ENCODE data around the gene CYP2S1.
A peak's percentile ranks its signal among the peaks of the same experiment; 100 is the strongest.
"Not testable (repeated sequence)": the region's sequence is repeated elsewhere in the genome, so short reads cannot be mapped to it uniquely, and the experiment has no call there.

CYP2S1 gene, protein sequence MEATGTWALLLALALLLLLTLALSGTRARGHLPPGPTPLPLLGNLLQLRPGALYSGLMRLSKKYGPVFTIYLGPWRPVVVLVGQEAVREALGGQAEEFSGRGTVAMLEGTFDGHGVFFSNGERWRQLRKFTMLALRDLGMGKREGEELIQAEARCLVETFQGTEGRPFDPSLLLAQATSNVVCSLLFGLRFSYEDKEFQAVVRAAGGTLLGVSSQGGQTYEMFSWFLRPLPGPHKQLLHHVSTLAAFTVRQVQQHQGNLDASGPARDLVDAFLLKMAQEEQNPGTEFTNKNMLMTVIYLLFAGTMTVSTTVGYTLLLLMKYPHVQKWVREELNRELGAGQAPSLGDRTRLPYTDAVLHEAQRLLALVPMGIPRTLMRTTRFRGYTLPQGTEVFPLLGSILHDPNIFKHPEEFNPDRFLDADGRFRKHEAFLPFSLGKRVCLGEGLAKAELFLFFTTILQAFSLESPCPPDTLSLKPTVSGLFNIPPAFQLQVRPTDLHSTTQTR

DNA sequence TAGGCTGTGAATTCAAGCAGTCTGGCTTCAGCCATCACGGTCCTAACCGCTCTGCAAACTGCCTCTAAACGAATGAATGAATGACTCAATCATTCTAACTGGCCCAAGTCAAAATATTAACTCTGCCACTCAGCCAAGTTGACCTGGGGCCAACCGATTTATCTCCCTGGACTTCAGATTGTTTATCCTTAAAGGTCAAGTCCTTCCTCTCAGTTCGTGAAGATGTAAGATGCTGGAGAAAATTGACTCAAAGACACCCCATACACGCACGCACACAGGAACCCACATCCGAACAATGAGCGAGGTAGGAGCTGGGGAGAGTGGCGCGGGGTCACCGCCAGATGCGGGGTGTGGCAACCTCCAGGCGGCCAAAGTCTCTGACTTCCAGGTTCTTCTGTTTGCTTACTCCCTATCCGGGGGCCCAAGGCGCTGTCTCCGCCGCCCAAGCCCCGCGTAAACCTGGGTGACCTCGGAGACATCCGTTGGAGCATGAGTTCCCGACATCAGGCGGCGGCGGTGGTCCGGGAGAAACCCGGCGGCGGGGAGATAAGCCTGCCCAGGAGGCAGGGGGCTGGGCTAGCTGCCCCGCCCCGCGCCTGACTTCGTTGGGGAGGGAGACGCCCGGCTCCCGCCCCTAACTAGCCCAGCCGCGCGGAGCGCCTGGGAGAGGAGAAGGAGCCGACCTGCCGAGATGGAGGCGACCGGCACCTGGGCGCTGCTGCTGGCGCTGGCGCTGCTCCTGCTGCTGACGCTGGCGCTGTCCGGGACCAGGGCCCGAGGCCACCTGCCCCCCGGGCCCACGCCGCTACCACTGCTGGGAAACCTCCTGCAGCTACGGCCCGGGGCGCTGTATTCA is at the start of gene CYP2S1:
TSS of gene CYP2S1 (plus strand) at position 646 of the 856 bp plus-strand sequence. CDS start at position 692, 46 bp downstream.
- DNase-seq (ENCODE audit: low read depth): peak; percentile 21

DNA sequence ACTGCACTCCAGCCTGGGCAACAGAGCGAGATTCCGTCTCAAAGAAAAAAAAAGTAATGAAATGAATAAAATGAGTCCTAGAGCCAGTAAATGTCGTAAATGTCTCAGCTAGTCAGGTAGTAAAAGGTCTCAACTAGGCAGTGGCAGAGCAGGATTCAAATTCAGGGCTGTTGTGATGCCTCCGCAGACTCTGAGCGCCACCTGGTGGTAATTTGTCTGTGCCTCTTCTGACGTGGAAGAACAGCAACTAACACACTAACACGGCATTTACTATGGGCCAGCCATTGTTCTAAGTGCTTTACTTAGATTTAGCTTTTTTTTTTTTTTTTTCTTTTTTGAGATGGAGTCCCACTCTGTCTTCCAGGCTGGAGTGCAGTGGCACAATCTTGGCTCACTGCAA is 48.6 kb upstream of the CYP2S1 start:
- peak; percentile 78 for DNase-seq (ENCODE audit: low read depth)

DNA sequence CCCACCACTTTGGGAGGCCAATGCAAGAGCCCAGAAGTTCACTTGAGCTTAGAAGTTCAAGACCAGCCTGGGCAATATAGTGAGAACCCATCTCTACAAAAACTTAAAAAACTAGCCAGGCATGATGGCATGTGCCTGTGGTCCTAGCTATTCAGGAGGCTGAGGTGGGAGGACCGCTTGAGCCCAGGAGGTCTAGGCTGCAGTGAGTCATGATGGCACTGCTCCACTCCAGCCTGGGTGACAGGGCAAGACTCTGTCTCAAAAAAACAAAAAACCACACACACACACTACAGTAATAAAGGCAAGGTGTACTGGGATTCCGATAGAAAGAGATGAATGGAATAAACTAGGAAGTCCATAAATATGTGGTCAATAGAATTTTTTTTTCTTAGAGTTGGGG is 43.2 kb upstream of the CYP2S1 start:
- no peak for DNase-seq (ENCODE audit: low read depth)

DNA sequence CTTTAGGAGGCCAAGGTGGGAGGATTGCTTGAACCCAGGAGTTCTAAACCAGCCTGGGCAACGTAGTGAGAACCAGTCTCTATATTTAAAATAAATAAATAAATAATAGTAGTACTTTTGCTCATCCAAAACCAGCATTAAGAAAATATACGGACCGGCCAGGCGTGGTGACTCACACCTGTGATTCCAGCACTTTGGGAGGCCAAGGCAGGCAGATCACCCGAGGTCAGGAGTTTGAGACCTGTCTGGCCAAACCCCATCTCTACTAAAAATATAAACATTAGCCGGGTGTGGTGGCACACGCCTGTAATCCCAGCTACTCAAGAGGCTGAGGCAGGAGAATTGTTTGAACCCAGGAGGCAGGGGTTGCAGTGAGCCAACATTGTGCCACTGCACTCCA is 42.0 kb upstream of the CYP2S1 start:
- not testable (repeated sequence) for DNase-seq (ENCODE audit: low read depth)

DNA sequence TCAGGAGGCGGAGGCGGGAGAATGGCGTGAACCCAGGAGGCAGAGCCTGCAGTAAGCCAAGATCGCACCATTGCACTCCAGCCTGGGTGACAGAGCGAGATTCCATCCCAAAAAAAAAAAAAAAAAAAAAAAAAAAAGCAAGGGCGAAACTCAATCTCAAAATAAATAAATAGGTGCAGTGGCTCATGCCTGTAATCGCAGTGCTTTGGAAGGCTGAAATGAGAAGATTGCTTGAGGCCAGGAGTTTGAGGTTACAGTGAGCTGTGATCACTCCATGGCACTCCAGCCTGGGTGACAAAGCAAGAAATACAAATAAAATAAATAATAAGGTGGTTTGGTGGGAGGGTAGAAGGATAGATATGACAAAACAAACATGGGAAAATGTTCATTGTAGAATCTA is 39.0 kb upstream of the CYP2S1 start:
- DNase-seq (ENCODE audit: low read depth): no peak

DNA sequence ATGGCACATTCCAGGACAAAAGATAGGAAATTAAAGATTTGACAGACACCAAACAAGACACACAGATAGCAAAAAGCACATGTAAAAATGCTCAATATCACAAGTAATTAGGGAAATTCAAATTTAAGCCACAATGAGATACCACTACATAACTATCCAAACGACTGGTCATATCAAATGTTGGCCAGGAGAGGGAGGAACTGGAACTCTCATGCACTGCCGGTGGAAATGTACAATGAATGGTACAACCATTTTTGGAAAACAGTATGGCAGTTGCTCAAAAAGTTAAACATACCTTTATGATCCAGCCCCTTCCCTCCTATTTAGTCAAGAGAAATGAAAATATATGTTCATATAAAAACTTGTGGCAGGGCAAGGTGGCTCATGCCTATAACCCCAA is 36.8 kb upstream of the CYP2S1 start:
- DNase-seq (ENCODE audit: low read depth): peak; percentile 7

DNA sequence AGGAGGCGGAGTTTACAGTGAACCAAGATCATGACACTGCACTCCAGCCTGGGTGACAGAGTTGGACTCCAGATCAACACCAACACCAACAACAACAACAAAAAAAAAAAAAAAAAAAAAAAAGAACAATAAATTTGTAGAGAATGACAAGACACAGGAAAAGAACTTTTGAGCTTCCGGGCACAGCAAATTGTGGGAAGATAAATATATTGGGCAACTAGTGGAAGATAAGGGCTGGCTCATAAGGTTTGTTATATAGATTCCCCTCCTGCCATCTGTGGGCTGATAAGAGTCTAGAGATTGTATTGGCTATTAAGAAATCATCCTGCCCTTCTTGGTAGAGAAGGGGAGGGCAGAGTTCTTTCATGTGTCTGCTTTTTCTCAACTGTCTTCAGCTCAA is 33.1 kb upstream of the CYP2S1 start:
- no peak for DNase-seq (ENCODE audit: low read depth)

DNA sequence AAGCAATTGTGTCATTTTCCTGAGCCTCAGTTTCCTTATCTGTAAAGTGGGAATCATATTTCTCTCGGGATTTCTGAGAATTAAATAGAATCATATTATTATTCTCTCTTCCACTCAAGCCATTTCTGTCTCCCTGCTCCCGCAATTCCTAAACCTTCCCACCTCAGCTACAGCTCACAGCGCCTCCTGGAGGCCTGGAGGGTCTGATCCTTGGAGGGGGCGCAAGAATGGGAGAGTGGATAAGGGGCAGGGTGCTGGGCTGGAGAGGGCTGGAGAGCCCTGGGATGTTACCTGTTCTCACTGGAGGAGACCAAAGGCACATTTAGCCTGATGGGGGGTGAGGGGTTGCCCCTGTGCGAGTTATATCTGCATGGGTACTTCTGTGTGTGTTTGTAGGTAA is 31.1 kb upstream of the CYP2S1 start:
- no peak for DNase-seq (ENCODE audit: low read depth)

DNA sequence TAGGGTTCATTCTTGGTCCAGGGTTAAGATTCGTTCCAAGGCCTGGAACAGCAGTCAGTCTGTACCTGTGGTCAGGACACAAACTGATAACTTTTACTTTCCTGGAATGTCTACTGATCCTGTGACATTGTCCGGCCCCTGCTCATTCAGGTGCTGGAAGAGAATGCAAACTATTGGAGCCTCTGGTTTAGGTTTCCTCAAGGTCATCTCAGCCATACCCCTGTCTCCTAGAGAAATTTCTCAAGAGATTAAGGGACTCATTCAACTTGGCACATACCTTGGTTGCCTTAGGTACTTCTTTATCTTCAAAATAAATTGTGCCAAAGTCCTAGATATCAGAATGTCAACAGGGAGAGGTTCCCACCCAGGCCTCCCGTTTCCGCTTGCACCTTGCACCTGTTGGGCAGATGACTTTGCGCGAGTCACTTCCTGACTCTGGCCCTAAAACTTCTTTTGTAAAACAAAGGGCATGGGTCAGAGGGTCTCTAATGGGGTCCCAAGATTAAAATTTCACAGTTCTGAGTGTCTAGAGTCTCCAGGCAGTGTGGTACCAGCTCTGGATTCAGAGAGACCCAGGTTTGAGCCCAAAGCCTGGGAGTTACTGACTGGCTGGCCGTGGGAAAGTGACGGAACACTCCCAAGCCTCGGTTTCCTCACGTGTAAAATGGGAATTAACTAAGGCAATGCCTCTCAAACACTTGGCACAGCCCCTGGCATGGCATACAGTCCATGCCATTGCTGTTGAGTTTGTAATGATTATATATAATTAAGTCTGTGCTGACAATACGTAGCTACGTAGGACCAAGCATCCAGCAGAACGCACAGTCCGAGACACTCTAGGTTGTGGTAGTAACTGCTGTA is 25.8 kb upstream of the CYP2S1 start:
- no peak for DNase-seq (ENCODE audit: low read depth)

DNA sequence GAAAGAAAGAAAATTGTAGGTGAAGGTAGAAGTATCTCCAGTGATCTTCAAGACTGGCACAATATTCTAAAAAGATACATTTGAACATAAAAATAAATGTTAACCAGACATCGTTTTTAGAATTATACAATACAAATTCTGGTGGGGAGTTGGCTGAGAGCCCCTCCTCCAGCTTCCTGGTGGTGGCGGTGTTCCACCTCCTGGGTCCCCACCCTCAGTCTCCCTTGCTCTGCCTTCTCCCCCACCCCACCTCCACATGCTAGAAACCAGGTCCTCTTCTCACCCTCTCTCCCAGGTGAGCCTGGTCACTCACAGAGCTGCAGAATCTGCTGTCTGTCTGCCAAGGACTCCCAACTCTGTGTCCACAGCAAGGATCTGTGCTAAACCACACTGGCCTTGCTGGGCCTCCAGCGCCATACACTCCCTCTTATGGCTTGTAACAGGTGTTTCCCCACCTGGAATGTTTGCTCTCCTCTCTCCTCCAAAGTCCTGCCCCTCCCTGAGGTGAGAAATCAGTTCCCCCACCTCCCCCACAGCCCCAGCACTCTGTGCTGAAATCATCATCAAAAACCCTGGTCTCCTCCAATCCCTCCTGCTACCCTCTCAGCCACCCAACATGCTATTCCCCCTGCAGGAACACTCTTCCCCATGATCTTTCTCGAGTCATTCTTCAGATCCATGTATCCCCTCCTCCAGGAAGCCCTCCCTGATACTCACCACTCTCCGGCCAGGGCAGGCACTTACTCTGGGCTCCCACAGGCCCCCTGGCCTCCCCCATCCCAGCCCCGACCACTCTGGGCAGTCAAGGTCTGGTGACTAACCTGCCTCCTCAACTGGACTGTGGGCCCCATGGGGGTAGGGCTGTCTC is 20.5 kb upstream of the CYP2S1 start:
- DNase-seq (ENCODE audit: low read depth): no peak

DNA sequence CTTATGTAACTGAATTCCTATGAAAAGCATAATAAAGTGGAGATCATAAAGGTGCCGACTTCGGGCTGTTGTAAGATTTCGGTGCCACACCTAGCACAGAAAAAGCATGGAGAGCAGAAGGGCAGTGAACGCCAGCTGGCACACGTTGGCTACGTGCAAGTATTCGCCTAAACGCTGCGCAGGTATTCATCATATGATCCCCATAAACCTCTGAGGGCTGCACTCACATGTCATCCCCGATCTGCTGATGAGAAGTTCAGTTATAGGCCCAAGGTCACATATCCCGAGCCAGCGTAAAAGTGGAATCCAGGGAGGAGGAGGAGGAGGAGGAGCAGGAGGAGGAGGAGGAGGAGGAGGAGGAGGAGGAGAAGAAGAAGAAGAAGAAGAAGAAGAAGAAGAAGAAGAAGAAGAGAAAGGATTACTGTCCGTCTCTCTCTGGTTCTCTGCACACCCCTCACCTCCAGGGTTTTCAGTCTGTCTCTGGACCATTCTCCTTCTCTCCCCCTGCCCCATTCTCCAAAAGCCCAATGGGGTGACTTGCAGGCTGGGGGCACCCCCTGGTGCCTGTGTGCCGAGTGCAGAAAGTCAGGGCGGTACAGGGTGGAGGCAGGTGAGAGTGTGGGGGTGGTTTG is 18.6 kb upstream of the CYP2S1 start:
- DNase-seq (ENCODE audit: low read depth): no peak

DNA sequence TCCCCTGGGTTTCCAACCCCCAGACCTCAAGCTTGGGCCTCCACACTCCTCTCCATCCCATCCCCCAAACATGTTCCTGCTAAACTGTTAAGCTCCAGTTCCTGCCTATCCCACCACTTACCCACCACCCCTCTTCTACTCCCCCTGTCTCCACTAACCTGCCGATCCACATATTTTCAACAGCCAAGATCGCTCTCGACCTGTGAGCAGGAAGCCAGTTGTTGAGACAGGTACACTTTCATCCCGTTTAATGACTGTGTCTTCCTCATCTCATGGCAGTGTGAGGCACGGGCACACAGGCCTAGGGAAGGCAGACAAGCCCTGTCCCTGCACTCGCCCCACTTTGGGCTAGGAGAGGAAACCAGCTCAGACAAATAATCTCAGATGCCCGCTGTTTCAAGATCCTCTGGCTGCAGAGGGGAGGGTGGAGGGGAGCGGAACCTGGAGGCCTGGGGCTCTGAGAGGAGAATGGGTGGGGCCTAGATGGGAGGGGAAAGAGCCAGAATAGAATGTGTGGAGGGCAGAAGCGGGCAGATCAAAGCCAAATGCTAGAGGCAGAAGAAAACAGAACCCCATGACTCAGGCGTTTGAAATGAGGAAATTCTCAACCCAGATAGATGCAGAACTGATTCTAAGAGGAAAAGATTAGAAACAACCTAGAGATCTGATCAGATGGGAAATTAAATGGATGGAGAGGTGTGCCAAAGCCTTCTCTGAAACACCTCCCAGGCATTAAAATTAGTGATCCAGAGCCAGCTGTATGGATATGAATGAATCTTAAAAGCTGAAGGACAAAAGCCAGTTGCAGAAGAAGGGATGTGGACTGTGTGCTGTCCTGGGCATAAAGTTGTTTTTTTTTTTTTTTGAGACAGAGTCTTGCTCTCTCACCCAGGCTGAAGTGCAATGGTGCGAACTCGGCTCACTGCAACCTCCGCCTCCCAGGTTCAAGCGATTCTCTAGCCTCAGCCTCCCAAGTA is 16.9 kb upstream of the CYP2S1 start:
- DNase-seq (ENCODE audit: low read depth): peak; percentile 86

DNA sequence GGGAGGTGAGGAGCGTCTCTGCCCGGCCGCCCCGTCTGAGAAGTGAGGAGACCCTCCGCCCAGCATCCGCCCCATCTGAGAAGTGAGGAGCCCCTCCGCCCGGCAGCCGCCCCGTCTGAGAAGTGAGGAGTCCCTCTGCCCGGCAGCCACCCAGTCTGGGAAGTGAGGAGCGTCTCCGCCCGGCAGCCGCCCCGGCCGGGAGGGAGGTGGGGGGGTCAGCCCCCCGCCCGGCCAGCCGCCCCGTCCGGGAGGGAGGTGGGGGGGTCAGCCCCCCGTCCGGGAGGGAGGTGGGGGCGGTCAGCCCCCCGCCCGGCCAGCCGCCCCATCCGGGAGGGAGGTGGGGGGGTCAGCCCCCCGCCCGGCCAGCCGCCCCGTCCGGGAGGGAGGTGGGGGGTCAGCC is 12.8 kb upstream of the CYP2S1 start:
- DNase-seq (ENCODE audit: low read depth): not testable (repeated sequence)

DNA sequence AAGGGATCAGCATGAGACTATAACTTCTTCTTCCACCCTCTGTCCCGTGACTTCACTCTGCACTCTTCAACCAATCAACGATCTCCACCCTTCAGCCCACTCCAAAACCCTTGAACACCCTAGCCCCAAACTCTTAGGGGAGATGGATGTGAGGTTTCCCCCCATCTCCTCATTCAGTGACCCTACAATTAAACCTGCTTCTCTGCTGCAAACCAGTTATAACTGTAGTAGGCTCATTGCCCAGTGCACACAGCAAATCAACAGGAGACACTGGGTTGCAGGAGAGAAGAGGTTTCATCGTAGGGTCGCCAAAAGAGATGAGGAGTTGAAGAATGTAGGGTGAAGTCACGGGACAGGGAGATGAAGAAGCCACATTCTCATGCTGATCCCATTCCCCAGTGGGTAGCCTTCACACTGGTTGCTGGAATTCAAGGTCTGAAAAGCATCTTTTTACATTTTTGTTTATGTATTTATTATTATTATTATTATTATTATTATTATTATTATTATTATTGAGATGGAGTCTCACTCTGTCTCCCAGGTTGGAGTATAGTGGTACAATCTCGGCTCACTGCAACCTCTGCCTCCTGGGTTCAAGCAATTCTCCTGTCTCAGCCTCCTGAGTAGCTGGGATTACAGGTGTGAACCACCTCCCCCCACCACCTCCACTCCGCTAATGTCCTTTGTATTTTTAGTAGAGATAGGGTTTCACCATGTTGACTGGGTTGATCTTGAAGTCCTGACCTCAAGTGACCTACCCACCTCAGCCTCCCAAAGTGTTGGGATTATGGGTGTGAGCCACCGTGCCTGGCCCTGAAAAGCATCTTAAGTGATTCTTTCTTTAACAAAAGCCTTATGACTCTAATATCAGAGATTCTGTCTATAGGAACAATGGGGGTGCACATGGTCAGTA is 5.8 kb upstream of the CYP2S1 start:
- no peak for DNase-seq (ENCODE audit: low read depth)

DNA sequence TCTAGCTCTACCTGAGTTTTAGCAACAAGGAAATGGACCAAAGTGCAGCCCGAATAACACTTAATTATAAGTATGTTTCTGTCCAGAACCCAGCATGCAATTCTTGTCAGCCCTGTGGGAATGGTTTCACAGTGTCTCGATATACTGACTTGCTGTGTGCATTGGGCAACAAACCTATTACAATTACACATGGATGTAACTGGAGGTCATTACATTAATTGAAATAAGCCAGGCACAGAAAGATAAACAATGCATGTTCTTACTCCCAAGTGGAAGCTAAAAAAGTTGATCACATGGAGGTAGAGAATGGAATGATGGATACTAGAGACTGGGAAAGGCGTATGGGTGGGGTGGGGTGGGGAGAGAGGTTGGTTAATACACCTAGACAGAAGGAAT is 5.1 kb upstream of the CYP2S1 start:
- DNase-seq (ENCODE audit: low read depth): no peak

DNA sequence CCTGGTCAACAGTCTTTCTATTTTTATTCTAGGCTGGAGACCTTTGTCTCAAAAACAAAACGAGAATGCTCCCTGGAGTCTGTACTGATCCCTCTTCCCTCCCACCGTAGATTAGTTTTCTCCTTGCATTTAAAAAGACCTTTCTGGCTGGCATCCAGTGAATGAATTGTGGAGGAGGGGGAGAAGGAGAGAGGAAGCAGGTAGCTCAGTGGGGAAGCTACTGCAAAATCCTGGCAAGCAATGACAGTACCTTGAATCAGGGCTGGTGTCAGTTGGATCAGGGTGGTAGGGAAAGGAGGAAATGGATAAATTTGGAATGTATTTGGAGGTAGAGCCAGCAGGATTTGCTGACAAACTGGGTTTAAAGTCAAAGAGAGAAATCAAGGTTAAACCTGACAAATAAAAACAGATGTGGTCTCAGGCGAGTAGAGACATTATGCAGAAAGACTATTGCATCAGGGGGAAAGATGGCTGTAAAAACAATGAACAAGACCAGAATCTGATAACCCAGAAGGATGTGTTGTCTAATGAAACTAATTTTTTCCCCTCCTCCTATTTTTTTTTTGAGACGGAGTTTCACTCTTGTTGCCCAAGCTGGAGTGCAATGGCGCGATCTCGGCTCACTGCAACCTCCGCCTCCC is 3.5 kb upstream of the CYP2S1 start:
- DNase-seq (ENCODE audit: low read depth): no peak

DNA sequence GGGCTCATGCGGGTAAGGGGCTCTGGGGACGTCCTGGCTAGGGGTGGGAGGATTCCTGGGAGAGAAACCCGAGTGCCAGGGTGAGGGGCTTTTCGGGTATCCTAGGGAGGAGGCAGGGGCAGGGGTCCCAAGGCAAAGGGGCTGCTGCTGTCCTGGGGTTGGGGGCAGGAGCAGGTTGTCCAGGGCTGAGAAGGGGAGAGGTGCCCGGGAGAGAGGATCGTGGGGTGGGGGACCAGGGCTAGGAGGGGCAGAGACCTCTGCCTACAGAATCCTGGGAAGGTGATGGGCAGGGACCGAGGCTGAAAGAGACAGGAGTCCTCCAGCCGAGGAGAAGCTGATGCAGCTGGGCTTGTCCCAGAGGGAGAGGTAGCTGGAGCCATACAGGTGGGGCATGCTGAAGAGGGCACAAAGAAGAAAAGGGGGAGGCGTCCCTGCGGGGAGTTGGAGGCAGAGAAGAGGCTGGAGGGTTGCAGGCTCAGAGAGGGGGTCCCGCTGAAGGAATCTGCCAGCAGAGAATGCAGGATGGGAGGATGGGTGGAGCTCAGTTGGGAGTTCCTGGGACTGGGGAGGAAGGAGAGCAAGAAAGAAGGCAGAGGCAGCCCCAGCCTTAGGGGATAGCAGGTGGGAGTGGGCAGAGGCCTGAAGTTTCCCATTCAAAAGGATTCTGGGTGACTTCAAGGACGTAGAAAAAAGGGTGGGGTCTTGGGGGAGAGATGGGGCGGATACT is 574 bp downstream of the CYP2S1 start:
- DNase-seq (ENCODE audit: low read depth): no peak
